ENCODE data around the gene WIZ.

GRCh38 chr19:15421721-15422260, 28.0 kb downstream of the WIZ start:
- no peak for TF ChIP-seq POLR2AphosphoS5 (IDR thresholded peaks at IDR 0.05)
- TF ChIP-seq POLR2A (IDR thresholded peaks at IDR 0.05) = no peak

Data from prostate gland (tissue), 1 donor.